Kidney (tissue), 14 donors: Measurements from ENCODE around the gene INVS. TPM values are rescaled to one million over a fixed set of nuclear protein-coding genes. Genes with fewer than 3 reads are reported as not detected.

Source experiments
- DNase-seq, 5 donors: peaks; one replicate each; pipeline ENCODE4 v3.0.0-alpha.2; 2013 to 2020
- FAIRE-seq: peaks from 2 replicates; lab custom pipeline; 2012; peaks lifted over from hg19 to GRCh38; lab: Jason Lieb, UNC
- H3K27ac ChIP-seq, 2 donors: one replicate each; pipeline ENCODE4 v1.7.0; 2013; ENCODE audit warnings: low read depth in 2 of 2, low read length in 2 of 2, inconsistent platforms in 1 of 2
- H3K27me3 ChIP-seq: one replicate; pipeline ENCODE4 v1.7.1; 2013; ENCODE audit warnings: low read length, inconsistent platforms; ENCODE audit not compliant: control insufficient read depth, insufficient read depth
- H3K36me3 ChIP-seq, 3 donors: one replicate each; pipeline versions ENCODE4 v1.7.0 to v1.7.1; 2013; ENCODE audit warnings: low read length in 3 of 3, control low read depth in 1 of 3, inconsistent platforms in 1 of 3; ENCODE audit not compliant: insufficient read depth in 3 of 3, control insufficient read depth in 2 of 3
- H3K4me1 ChIP-seq, 3 donors: one replicate each; pipeline versions ENCODE4 v1.7.0 to v1.7.1; 2013; ENCODE audit warnings: low read length in 3 of 3, inconsistent platforms in 1 of 3, low read depth in 1 of 3; ENCODE audit not compliant: control insufficient read depth in 2 of 3, insufficient read depth in 2 of 3
- H3K4me3 ChIP-seq, 3 donors: one replicate each; pipeline versions ENCODE4 v1.7.0 to v1.8.1; 2013; ENCODE audit warnings: low read length in 3 of 3, control low read depth in 1 of 3, inconsistent platforms in 1 of 3
- H3K9ac ChIP-seq, 3 donors: one replicate each; pipeline versions ENCODE4 v1.7.0 to v1.7.1; 2013; ENCODE audit warnings: low read length in 3 of 3, control low read depth in 1 of 3, inconsistent platforms in 1 of 3
- H3K9me3 ChIP-seq, 3 donors: one replicate each; pipeline versions ENCODE4 v1.7.0 to v1.7.1; 2013; ENCODE audit warnings: low read length in 3 of 3, control low read depth in 1 of 3, inconsistent platforms in 1 of 3; ENCODE audit not compliant: control insufficient read depth in 2 of 3, insufficient read depth in 1 of 3
- intact Hi-C: fragments of 100-400 bp; cut with DNase I; formaldehyde crosslinking; loops from one replicate; pipeline ENCODE4 v1.11.1; 2022
- polyA plus RNA-seq: library from polyadenylated mRNA; stranded (reverse); fragments of 350-450 nt; fragmentation: Illumina TruSeq; extraction: RNeasy Lipid Tissue Mini Kit (QIAGEN cat#74804); gene quantifications from one replicate; pipeline ENCODE4 v1.2.3, GENCODE V29; 2014; ENCODE audit warnings: low read depth, low replicate concordance; ENCODE audit not compliant: insufficient read depth
- total RNA-seq: library from RNA; stranded (reverse); fragmentation: NEBNext Ultra II Directional; extraction: Animal tissue kit (Norgen Biotek cat#: 25700); gene quantifications from one replicate; pipeline ENCODE4 v1.2.1, GENCODE V29; 2021
- TF ChIP-seq, protein P1 (sequence below): IDR thresholded peaks from 3 replicates; pipeline ENCODE4 v1.5.1; 2012; ENCODE audit warnings: mild to moderate bottlenecking, moderate library complexity, borderline replicate concordance; ENCODE audit not compliant: insufficient read depth; ENCODE audit errors: extremely low read depth
- donor health status: control.
- donor health status: control.
- donor health status: control.
- donor health status: control.
- donor health status: control.
- donor health status: DM: yes; HTN: yes; CAD: no.
- donor health status: Normal renal cell carcinoma (clear cell type).

INVS gene
- total and polyA plus RNA-seq, 2 donors from 2014 or later = 7.1 to 19.7 TPM

DNA sequence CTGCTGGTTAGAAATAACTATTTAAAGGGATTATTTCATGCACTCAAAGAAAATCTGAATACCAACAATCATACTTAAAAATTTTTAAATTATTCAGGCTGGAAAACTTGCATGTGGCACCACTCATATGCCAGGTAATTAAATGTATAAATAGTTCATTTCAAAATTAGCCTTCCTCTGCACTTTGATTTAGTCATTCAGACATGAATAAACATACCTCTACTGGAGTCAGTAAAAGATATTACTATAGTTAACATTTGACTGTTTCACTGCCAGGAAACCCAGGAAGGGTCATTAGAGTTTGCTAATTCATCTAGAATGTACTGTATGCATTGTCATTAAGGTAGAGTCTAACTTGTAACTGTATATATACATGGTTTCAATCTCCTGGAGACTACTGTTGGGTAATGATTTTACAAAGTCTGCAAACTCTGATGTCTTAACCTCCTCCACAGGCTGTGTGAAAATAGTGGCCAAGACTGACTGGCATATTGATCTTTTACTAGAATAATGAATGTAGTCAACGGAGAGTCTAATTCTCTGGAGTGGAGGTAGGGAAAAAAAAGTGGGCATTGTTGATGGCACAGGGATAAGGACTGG is 210.0 kb downstream of the INVS start:
- DNase-seq = no peak
- peaks cover 0 to 3% (median 0%) of the 10 kb centered on the region in 3 donors for H3K9me3 ChIP-seq
- TF ChIP-seq, protein P1, sequence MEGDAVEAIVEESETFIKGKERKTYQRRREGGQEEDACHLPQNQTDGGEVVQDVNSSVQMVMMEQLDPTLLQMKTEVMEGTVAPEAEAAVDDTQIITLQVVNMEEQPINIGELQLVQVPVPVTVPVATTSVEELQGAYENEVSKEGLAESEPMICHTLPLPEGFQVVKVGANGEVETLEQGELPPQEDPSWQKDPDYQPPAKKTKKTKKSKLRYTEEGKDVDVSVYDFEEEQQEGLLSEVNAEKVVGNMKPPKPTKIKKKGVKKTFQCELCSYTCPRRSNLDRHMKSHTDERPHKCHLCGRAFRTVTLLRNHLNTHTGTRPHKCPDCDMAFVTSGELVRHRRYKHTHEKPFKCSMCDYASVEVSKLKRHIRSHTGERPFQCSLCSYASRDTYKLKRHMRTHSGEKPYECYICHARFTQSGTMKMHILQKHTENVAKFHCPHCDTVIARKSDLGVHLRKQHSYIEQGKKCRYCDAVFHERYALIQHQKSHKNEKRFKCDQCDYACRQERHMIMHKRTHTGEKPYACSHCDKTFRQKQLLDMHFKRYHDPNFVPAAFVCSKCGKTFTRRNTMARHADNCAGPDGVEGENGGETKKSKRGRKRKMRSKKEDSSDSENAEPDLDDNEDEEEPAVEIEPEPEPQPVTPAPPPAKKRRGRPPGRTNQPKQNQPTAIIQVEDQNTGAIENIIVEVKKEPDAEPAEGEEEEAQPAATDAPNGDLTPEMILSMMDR = no peak
- no peak for FAIRE-seq
- peaks cover 0 to 7% (median 7%) of the 10 kb centered on the region in 3 donors for H3K36me3 ChIP-seq
- no peak overlapping the region for H3K27ac ChIP-seq
- H3K4me1 ChIP-seq = peaks cover 0 to 2% (median 0%) of the 10 kb centered on the region in 3 donors
- no peak overlapping the region for H3K4me3 ChIP-seq
- H3K9ac ChIP-seq = no peak overlapping the region
- no peaks in the 10 kb centered on the region for H3K27me3 ChIP-seq
- intact Hi-C loops = no loop called here

DNA sequence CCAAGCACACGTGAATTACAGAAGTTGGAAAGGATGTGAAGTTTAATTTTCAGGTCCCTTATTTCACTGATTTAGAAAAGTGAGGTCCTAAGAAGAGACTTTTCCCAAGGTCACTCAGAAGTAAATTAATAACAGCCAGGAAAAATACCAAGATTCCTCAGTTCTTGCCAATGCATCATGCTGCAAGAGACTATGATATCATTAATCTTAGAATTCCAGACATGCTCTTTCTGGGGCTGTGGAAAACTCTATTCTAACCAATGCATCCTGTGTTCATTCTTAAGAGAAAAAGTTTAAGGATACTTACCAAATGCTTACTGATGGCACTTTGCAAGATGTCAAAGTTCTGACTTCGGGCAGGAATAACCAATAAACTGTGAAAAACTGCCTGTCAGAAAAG is 210.9 kb downstream of the INVS start:
- DNase-seq (no peak), FAIRE-seq (no peak)
- intact Hi-C loops = no loop called here
- Histone ChIP-seq H3K4me3 (no peak overlapping the region), H3K27ac (no peak overlapping the region), H3K36me3 (peaks cover 0 to 7% (median 6%) of the 10 kb centered on the region in 3 donors), H3K9me3 (peaks cover 0 to 2% (median 0%) of the 10 kb centered on the region in 3 donors), H3K4me1 (peaks cover 0 to 2% (median 0%) of the 10 kb centered on the region in 3 donors), H3K27me3 (no peaks in the 10 kb centered on the region), H3K9ac (no peak overlapping the region)
- TF ChIP-seq, protein P1 = no peak

DNA sequence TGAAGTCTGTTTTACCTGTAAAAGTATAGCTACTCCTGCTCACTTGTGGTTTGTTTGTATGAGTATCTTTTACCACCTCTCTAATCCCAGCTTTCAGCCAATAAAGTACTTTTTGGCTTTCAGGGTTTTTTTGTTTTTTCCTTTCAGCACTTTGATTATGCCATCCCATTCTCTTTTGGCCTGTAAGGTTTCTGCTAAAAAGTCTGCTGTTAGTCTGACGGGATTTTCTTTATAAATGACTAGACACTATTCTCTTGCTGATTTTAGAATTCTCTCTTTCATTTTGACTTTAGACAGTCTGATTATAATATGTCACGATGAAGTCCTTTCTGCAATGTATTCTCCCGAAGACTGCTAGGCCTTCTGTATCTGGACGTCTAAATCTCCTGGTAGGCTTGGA is 216.5 kb downstream of the INVS start:
- Histone ChIP-seq H3K36me3 (peaks cover 0 to 7% (median 2%) of the 10 kb centered on the region in 3 donors), H3K4me3 (no peak overlapping the region), H3K27ac (no peak overlapping the region), H3K4me1 (no peaks in the 10 kb centered on the region), H3K9ac (no peak overlapping the region), H3K9me3 (peaks cover 0 to 2% (median 0%) of the 10 kb centered on the region in 3 donors), H3K27me3 (no peaks in the 10 kb centered on the region)
- TF ChIP-seq, protein P1 = no peak
- FAIRE-seq = no peak
- intact Hi-C loops = no loop called here
- no peak for DNase-seq

DNA sequence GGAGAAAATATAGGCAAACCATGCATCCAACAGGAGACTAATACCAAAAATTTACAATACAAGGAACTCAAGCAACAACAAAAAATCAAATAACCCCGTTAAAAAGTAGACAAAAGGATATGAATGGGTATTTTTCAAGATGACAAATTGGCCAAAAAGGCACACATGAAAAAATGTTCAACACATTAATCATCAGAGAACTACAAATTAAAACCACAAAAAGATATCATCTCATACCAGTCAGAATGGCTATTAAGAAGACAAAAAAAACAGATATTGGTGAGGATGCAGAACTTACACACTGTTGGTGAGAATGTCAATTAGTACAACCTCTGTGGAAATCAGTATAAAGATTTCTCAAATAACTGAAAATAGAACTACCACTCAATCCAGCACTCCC is 218.7 kb downstream of the INVS start:
- DNase-seq (no peak), FAIRE-seq (no peak)
- Histone ChIP-seq H3K4me3 (no peak overlapping the region), H3K9ac (no peak overlapping the region), H3K4me1 (no peaks in the 10 kb centered on the region), H3K9me3 (no peaks in the 10 kb centered on the region), H3K27ac (no peak overlapping the region), H3K27me3 (no peaks in the 10 kb centered on the region), H3K36me3 (peaks cover 0 to 3% (median 2%) of the 10 kb centered on the region in 3 donors)
- TF ChIP-seq, protein P1 = no peak
- intact Hi-C loops = no loop called here
